Astrocyte of the spinal cord (primary cell): Measurements from ENCODE around the gene GNGT1.

Source experiments
- DNase-seq: peaks from one replicate; pipeline ENCODE4 v3.0.0; 2011; ENCODE audit warnings: low read depth, low spot score
- H3K4me3 ChIP-seq: 2 replicates; pipeline ENCODE4 v1.5.1; 2011; ENCODE audit warnings: low read depth, mild to moderate bottlenecking, low read length, moderate library complexity
- in situ Hi-C: cut with HindIII; loops from 2 replicates; pipeline ENCODE4 v1.10.0; 2017; ENCODE audit warnings: low sequenced_read_pairs
- TF ChIP-seq, protein P1 (sequence below): IDR thresholded peaks from 2 replicates; pipeline ENCODE4 v1.5.1; 2012; ENCODE audit warnings: low read depth, mild to moderate bottlenecking, low read length, inconsistent platforms

The GNGT1 gene

DNA sequence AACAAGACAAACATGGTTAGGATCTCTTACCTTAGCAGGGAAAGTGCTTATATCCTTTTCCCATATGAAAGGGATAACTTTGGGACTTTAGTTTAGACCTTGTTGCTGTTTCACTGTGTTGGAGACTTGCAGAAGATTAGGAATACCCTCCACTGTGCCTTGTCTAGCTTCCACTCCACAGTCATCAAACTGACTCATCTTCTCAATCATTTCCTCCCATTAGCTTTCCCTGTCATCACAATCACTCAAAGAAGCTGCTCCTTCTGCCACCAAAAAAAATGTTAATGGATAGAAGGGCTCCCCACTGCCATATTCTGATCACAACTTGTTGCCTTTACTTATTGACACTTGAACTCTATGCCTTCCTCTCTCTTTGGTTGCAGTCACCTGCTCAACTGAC, 31.9 kb downstream of the GNGT1 start:
- no peak for DNase-seq
- TF ChIP-seq, protein P1, sequence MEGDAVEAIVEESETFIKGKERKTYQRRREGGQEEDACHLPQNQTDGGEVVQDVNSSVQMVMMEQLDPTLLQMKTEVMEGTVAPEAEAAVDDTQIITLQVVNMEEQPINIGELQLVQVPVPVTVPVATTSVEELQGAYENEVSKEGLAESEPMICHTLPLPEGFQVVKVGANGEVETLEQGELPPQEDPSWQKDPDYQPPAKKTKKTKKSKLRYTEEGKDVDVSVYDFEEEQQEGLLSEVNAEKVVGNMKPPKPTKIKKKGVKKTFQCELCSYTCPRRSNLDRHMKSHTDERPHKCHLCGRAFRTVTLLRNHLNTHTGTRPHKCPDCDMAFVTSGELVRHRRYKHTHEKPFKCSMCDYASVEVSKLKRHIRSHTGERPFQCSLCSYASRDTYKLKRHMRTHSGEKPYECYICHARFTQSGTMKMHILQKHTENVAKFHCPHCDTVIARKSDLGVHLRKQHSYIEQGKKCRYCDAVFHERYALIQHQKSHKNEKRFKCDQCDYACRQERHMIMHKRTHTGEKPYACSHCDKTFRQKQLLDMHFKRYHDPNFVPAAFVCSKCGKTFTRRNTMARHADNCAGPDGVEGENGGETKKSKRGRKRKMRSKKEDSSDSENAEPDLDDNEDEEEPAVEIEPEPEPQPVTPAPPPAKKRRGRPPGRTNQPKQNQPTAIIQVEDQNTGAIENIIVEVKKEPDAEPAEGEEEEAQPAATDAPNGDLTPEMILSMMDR, result no peak
- no peak overlapping the region for H3K4me3 ChIP-seq
- in situ Hi-C loops, result no loop called here

DNA sequence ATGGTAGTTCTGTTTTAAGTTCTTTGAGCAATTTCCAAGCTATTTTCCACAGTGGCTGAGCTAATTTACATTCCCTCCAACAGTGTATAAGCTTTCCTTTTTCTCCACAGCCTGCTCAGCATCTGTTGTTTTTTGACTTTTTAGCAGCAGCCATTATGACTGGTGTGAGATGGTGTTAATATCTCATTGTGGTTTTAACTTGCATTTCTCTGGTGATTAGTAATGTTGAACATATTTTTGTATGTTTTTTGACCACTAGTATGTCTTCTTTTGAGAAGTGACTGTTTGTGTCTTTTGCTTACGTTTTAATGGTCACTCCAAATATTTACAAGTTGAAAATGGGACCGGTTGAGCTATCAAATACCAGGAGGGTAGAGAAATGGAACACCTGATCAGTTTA, 35.6 kb downstream of the GNGT1 start:
- in situ Hi-C loops, result no loop called here
- H3K4me3 ChIP-seq, result no peak overlapping the region
- peak; percentile 32 for DNase-seq
- TF ChIP-seq, protein P1, result no peak

DNA sequence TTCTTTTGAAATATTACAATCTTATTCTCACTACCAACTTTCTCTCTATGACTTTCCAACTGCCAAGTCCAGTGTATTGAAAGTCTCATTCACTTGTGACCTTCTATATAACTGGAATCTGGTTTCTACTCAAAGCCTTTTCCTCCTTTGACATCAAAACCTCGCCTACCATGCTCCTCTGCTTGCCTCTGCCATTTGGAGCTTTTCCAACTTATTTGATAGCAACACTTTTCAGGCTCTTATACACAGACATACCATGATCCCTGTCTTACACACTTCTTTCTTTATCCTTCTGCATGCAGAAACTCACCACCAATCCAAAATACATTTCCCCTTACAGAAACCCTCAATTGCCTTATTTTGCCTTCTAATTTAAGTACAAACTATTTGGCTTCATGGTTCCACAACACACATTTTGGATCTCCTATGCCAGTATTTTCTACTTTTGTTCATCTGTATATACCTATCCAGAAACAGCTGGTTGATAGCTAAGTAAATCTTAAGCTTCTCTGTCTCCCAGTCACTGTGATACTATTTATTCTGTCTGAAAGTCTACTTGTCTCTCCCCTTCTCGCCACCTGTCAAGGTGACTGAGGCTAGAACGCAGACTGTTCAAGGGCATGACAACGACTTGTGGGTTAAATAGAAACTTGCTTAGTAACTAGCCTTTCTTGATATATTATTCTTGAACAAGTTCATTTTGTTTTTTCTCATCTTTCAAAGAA, 37.6 kb downstream of the GNGT1 start:
- in situ Hi-C loops, result no loop called here
- H3K4me3 ChIP-seq, result no peak overlapping the region
- TF ChIP-seq, protein P1, result no peak
- no peak for DNase-seq

DNA sequence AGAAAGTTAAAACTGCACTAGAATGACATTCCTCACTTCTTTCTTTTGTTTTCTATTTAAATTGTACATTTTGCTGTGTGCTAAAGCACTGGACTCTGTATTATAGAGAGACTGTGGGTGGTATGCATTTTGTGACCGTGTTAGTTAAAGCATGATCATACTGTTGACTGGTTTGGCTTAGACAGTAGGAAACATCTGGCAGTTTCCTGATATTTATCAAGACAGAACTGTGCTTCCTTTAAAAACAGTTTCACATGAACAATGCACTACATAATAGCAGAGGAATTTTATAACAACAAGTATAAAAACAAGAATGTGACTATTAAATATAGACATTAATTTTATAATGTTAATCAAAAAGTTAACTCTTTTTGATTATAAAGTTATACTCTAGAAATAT, 38.3 kb downstream of the GNGT1 start:
- no peak overlapping the region for H3K4me3 ChIP-seq
- in situ Hi-C loops, result no loop called here
- DNase-seq, result no peak
- TF ChIP-seq, protein P1, result no peak

DNA sequence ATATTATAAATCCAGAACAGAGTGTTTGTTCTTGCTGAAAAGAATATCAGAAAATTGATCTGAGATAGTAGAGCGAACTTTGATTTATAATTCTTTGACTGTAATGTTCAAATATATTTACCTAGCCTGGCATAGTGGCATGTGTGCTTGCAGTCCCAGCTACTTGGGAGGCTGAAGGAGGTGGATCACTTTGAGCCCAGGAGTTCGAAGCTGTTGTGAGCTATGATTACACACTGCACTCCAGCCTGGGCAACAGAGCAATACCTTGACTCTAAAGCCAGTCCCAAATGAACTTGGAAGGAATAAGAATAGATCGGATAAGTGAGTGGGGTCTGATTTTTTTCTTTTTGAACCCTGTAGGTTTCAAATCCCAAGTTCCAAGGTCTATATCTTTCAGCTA, 38.7 kb downstream of the GNGT1 start:
- in situ Hi-C loops, result no loop called here
- no peak for DNase-seq

DNA sequence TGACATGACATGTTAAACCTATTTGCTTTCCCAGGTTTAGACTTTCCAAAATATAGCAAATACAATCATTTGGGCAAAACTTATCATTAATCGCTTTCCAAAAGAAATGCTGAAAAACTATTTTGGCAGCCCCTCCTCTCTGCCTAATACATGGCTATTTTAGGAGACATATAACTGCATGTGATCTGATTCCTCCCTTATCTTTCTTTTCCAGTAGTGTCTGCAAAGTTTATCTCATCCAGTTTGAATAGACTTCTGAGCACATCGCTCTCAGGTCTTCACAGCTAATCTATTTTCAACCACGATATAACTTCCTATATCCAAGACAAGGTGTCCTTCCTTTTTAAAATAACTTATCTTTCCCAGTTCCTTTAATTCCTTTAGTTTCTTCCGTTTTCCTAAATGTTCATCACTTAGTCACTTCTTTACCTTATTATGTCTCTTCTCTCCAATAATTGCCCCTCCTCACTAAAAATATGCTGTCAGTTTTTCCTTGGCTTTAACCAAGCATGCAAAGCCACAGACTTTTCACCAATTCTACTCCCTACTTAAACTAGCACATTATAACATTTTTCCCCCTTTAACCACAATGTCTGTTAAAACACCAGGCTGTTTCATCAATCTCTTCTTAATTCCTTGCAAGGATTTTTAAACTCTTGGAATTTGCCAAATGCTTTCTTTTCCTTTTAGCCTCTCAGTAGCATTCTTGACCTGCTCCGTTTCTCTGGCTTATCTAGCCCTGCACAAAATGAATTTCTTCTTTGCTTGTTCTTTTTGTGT, 39.6 kb downstream of the GNGT1 start:
- no peak overlapping the region for H3K4me3 ChIP-seq
- in situ Hi-C loops, result no loop called here
- TF ChIP-seq, protein P1, result no peak
- peak; percentile 31 for DNase-seq

More for the DNA sequence above, 38.7 kb downstream of the GNGT1 start:
- TF ChIP-seq, protein P1, result no peak
- no peak overlapping the region for H3K4me3 ChIP-seq
